ENCODE data around the gene SUN2. TPM values are rescaled to one million over a fixed set of nuclear protein-coding genes. Genes with fewer than 3 reads are reported as not detected.
A peak's percentile ranks its signal among the peaks of the same experiment; 100 is the strongest.
"Not testable (repeated sequence)": the region's sequence is repeated elsewhere in the genome, so short reads cannot be mapped to it uniquely, and the experiment has no call there.

The SUN2 gene, protein sequence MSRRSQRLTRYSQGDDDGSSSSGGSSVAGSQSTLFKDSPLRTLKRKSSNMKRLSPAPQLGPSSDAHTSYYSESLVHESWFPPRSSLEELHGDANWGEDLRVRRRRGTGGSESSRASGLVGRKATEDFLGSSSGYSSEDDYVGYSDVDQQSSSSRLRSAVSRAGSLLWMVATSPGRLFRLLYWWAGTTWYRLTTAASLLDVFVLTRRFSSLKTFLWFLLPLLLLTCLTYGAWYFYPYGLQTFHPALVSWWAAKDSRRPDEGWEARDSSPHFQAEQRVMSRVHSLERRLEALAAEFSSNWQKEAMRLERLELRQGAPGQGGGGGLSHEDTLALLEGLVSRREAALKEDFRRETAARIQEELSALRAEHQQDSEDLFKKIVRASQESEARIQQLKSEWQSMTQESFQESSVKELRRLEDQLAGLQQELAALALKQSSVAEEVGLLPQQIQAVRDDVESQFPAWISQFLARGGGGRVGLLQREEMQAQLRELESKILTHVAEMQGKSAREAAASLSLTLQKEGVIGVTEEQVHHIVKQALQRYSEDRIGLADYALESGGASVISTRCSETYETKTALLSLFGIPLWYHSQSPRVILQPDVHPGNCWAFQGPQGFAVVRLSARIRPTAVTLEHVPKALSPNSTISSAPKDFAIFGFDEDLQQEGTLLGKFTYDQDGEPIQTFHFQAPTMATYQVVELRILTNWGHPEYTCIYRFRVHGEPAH
- total RNA-seq = 1,000 to 10,000 TPM in 1 of 3 donors, 100 to 1,000 TPM in 2; 882 to 1,056 (median 886) TPM
- 576 TPM for total RNA-seq (2013)

DNA sequence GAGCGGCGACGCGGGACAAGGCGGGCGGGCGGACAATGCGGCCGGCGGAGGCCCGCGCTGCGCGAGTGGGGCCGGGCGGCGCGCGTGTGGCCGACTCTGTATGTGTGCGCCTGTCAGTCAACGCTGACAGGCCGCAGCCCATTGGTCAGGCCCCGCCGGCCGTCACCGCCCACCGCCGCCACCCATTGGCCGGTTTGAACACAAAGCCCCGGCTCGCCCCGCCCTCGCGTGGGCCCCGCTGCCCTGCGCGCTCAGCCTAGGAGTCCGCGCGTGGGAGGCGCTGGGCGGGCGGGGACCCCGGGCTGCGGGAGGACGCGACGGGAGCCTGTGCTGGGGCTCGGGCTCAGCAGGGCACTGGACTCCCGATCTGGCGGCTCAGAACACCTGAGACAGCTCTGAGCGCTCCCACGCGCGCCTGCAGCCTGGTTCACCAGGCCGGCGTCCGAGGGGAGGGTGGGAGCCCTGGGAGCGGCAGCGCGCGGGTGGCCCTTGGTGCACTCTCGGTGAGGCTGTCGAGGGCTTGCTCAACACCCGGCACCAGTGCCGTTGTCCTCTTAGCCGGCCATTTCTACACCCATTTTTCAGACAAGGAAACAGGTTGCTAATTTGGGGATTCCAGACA lies at the start of gene SUN2:
TSS of gene SUN2 (minus strand) at position 88 of the 622 bp plus-strand sequence. CDS start 3,370 bp downstream, outside the sequence.
- Mint-ChIP-seq H3K4me1 (peaks cover 64 to 69% of the 10 kb centered on the region in 2 donors), H3K4me3 (peak within 1 kb of the TSS; percentile 99), H3K9me3 (no peaks in the 10 kb centered on the region), H3K27me3 (ENCODE audit: low read depth in 2 of 2) (no peaks in the 10 kb centered on the region), H3K27ac (peak within 1 kb of the TSS; percentile 88 to 98), H3K36me3 (peaks cover 7% of the 10 kb centered on the region)
- peak; percentile 96 to 97 for DNase-seq
- Histone ChIP-seq H3K27me3 (ENCODE audit: control insufficient read depth, insufficient read depth, low read length) (no peaks in the 10 kb centered on the region), H3K36me3 (ENCODE audit: control insufficient read depth, insufficient read depth, low read length) (peaks cover 25% of the 10 kb centered on the region), H3K4me3 (ENCODE audit: low read length) (peak within 1 kb of the TSS; percentile 93), H3K9me3 (ENCODE audit: control insufficient read depth, insufficient read depth, low read length) (no peaks in the 10 kb centered on the region), H3K27ac (ENCODE audit: low read length) (peak within 1 kb of the TSS; percentile 86), H3K4me1 (ENCODE audit: control insufficient read depth, insufficient read depth, low read length) (peaks cover 79% of the 10 kb centered on the region)
- ATAC-seq = peak; percentile 76 to 90 (median 82)
- under 1% methylated on average over 68 of the region's 68 CpGs for WGBS (ENCODE audit: insufficient coverage)
- TF ChIP-seq, protein P1, sequence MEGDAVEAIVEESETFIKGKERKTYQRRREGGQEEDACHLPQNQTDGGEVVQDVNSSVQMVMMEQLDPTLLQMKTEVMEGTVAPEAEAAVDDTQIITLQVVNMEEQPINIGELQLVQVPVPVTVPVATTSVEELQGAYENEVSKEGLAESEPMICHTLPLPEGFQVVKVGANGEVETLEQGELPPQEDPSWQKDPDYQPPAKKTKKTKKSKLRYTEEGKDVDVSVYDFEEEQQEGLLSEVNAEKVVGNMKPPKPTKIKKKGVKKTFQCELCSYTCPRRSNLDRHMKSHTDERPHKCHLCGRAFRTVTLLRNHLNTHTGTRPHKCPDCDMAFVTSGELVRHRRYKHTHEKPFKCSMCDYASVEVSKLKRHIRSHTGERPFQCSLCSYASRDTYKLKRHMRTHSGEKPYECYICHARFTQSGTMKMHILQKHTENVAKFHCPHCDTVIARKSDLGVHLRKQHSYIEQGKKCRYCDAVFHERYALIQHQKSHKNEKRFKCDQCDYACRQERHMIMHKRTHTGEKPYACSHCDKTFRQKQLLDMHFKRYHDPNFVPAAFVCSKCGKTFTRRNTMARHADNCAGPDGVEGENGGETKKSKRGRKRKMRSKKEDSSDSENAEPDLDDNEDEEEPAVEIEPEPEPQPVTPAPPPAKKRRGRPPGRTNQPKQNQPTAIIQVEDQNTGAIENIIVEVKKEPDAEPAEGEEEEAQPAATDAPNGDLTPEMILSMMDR (IDR thresholded peaks at IDR 0.05) = no peak
- intact Hi-C loops (cut with micrococcal nuclease) = loop anchor here (2.0 to 10.0 kb wide), 3 partner anchors 36 to 251 kb away; partner anchors contain the start of genes DDX17, DNAL4 and GTPBP1

DNA sequence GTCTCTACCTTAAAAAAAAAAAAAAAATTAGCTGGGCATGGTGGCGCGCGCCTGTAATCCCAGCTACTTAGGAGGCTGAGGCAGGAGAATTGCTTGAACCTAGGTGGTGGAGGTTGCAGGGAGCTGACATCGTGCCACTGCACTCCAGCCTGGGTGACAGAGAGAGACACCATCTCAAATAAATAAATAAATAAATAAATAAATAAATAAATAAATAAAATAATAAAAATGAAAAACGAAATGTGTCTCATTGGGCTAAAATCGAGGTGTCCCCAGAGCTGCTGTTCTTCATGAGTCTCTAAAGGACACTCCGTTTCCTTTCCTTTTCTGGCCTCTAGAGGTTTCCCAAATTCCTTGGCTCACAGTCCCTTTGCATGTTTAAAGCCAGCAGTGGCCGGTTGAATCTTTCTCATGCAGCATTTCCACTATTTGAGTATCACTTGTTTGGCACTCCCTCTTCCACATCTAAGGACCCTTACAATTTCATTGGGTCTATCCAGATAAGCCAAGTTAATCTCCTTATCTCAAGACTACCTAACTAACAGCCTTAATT lies 49.3 kb upstream of the SUN2 start:
- H3K27me3 ChIP-seq (ENCODE audit: control insufficient read depth, insufficient read depth, low read length); DNase-seq; H3K4me1 Mint-ChIP-seq; ATAC-seq; intact Hi-C loops (cut with micrococcal nuclease); H3K27ac Mint-ChIP-seq; H3K4me3 ChIP-seq (ENCODE audit: low read length); H3K36me3 Mint-ChIP-seq; H3K4me3 Mint-ChIP-seq; H3K4me1 ChIP-seq (ENCODE audit: control insufficient read depth, insufficient read depth, low read length); H3K9me3 Mint-ChIP-seq; H3K36me3 ChIP-seq (ENCODE audit: control insufficient read depth, insufficient read depth, low read length); H3K9me3 ChIP-seq (ENCODE audit: control insufficient read depth, insufficient read depth, low read length); H3K27ac ChIP-seq (ENCODE audit: low read length): not testable (repeated sequence)
- WGBS (ENCODE audit: insufficient coverage) = 85% methylated on average over 7 of the region's 8 CpGs
- peaks cover 23 to 26% of the 10 kb centered on the region in 2 donors for H3K27me3 Mint-ChIP-seq (ENCODE audit: low read depth in 2 of 2)

GRCh38 chr22:38802671-38803121 lies 46.9 kb upstream of the SUN2 start:
- ATAC-seq (no peak), DNase-seq (no peak)
- Histone ChIP-seq H3K36me3 (ENCODE audit: control insufficient read depth, insufficient read depth, low read length) (no peaks in the 10 kb centered on the region), H3K4me3 (ENCODE audit: low read length) (no peak overlapping the region), H3K4me1 (ENCODE audit: control insufficient read depth, insufficient read depth, low read length) (no peaks in the 10 kb centered on the region), H3K9me3 (ENCODE audit: control insufficient read depth, insufficient read depth, low read length) (peaks cover 5% of the 10 kb centered on the region), H3K27me3 (ENCODE audit: control insufficient read depth, insufficient read depth, low read length) (no peaks in the 10 kb centered on the region), H3K27ac (ENCODE audit: low read length) (no peak overlapping the region)
- Mint-ChIP-seq H3K9me3 (no peaks in the 10 kb centered on the region), H3K27ac (no peak overlapping the region), H3K4me1 (peaks cover 6 to 16% of the 10 kb centered on the region in 2 donors), H3K27me3 (ENCODE audit: low read depth in 2 of 2) (peaks cover 23 to 32% of the 10 kb centered on the region in 2 donors), H3K4me3 (no peak overlapping the region), H3K36me3 (no peaks in the 10 kb centered on the region)
- intact Hi-C loops (cut with micrococcal nuclease) = no loop called here
- TF ChIP-seq, protein P1 (IDR thresholded peaks at IDR 0.05) = no peak
- 48% methylated on average over 9 of the region's 10 CpGs for WGBS (ENCODE audit: insufficient coverage)

Data from natural killer cell (primary cell).